ENCODE results near the gene AIF1.

AIF1 gene

GRCh38 chr6:31639043-31639442, 24.0 kb downstream of the AIF1 start:
- Histone ChIP-seq H3K4me3 (ENCODE audit: low read length) (no peak overlapping the region), H3K9ac (ENCODE audit: low read length) (no peak overlapping the region), H3K4me1 (ENCODE audit: control insufficient read depth, insufficient read depth, low read length) (peaks cover 21% of the 10 kb centered on the region), H3K36me3 (ENCODE audit: control insufficient read depth, insufficient read depth, low read length, severe bottlenecking) (peaks cover 95% of the 10 kb centered on the region), H3K27me3 (replicated peaks; ENCODE audit: control insufficient read depth, insufficient read depth, low read length) (no peaks in the 10 kb centered on the region), H3K9me3 (ENCODE audit: control insufficient read depth, low read length) (no peaks in the 10 kb centered on the region)
- DNase-seq (ENCODE audit: low read depth), result no peak

DNA sequence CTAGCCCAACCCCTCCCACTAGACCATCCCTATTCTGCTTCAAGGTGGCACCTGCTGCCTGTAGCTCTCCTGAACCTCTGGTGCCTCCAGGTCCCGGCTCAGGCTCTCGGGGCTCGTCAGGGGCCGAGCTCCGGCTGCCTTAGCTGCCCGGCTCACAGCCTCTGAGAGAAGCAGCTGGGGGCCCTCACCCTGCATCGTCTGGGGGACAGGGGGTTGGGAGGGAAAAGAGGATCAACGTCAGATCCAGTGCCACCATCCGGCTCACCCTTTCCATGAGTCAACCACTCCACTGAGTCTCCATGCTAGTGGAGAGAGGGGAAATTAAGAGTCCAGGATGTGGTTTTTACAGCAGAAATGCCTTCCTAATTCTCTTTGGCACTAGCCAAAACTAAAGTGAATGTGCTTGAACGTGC, 24.4 kb downstream of the AIF1 start:
- Histone ChIP-seq H3K9ac (ENCODE audit: low read length) (no peak overlapping the region), H3K4me1 (ENCODE audit: control insufficient read depth, insufficient read depth, low read length) (peaks cover 18% of the 10 kb centered on the region), H3K9me3 (ENCODE audit: control insufficient read depth, low read length) (no peaks in the 10 kb centered on the region), H3K36me3 (ENCODE audit: control insufficient read depth, insufficient read depth, low read length, severe bottlenecking) (peaks cover 95% of the 10 kb centered on the region), H3K4me3 (ENCODE audit: low read length) (no peak overlapping the region), H3K27me3 (replicated peaks; ENCODE audit: control insufficient read depth, insufficient read depth, low read length) (no peaks in the 10 kb centered on the region)
- DNase-seq (ENCODE audit: low read depth), result peak; percentile 23

GRCh38 chr6:31640612-31641011, 25.6 kb downstream of the AIF1 start:
- Histone ChIP-seq H3K9ac (ENCODE audit: low read length) (no peak overlapping the region), H3K9me3 (ENCODE audit: control insufficient read depth, low read length) (no peaks in the 10 kb centered on the region), H3K27me3 (replicated peaks; ENCODE audit: control insufficient read depth, insufficient read depth, low read length) (no peaks in the 10 kb centered on the region), H3K4me1 (ENCODE audit: control insufficient read depth, insufficient read depth, low read length) (peaks cover 13% of the 10 kb centered on the region), H3K36me3 (ENCODE audit: control insufficient read depth, insufficient read depth, low read length, severe bottlenecking) (peaks cover 95% of the 10 kb centered on the region), H3K4me3 (ENCODE audit: low read length) (no peak overlapping the region)
- DNase-seq (ENCODE audit: low read depth), result no peak

DNA sequence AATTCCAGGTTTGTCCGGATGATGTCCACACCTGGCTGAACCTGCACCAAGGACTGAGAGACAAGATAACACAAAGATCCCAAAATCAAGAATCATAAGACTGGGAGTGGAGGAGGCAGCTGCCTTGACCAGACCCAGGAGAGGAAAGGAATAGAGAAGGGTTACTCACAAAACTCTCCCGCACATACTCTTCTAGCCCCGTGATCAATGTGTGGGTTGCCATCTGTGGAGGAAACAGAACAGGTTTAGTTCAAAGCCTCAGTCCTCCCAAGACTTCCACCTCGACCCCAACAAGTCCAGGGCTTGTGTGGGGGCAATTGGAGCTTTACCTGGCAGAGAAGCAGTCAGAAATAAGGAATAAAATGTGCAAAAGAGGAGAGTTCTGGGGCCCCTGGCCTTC, 26.3 kb downstream of the AIF1 start:
- no peaks in the 10 kb centered on the region for H3K9me3 ChIP-seq (ENCODE audit: control insufficient read depth, low read length)
- no peak overlapping the region for H3K9ac ChIP-seq (ENCODE audit: low read length)
- no peak overlapping the region for H3K4me3 ChIP-seq (ENCODE audit: low read length)
- H3K36me3 ChIP-seq (ENCODE audit: control insufficient read depth, insufficient read depth, low read length, severe bottlenecking), result peaks cover 95% of the 10 kb centered on the region
- no peaks in the 10 kb centered on the region for H3K27me3 ChIP-seq (replicated peaks; ENCODE audit: control insufficient read depth, insufficient read depth, low read length)
- DNase-seq (ENCODE audit: low read depth), result no peak
- H3K4me1 ChIP-seq (ENCODE audit: control insufficient read depth, insufficient read depth, low read length), result peaks cover 13% of the 10 kb centered on the region

GRCh38 chr6:31642798-31643570, 27.9 kb downstream of the AIF1 start:
- Histone ChIP-seq H3K27me3 (replicated peaks; ENCODE audit: control insufficient read depth, insufficient read depth, low read length) (no peaks in the 10 kb centered on the region), H3K4me1 (ENCODE audit: control insufficient read depth, insufficient read depth, low read length) (peaks cover 13% of the 10 kb centered on the region), H3K9ac (ENCODE audit: low read length) (no peak overlapping the region), H3K36me3 (ENCODE audit: control insufficient read depth, insufficient read depth, low read length, severe bottlenecking) (peaks cover 93% of the 10 kb centered on the region), H3K9me3 (ENCODE audit: control insufficient read depth, low read length) (no peaks in the 10 kb centered on the region), H3K4me3 (ENCODE audit: low read length) (no peak overlapping the region)
- DNase-seq (ENCODE audit: low read depth), result no peak

- Histone ChIP-seq H3K27me3 (replicated peaks; ENCODE audit: control insufficient read depth, insufficient read depth, low read length) (no peaks in the 10 kb centered on the region), H3K4me3 (ENCODE audit: low read length) (no peak overlapping the region), H3K9me3 (ENCODE audit: control insufficient read depth, low read length) (no peaks in the 10 kb centered on the region), H3K4me1 (ENCODE audit: control insufficient read depth, insufficient read depth, low read length) (peaks cover 12% of the 10 kb centered on the region), H3K36me3 (ENCODE audit: control insufficient read depth, insufficient read depth, low read length, severe bottlenecking) (peaks cover 93% of the 10 kb centered on the region), H3K9ac (ENCODE audit: low read length) (no peak overlapping the region)
- DNase-seq (ENCODE audit: low read depth), result no peak
Observed at GRCh38 chr6:31643818-31644454, 28.9 kb downstream of the AIF1 start.

DNA sequence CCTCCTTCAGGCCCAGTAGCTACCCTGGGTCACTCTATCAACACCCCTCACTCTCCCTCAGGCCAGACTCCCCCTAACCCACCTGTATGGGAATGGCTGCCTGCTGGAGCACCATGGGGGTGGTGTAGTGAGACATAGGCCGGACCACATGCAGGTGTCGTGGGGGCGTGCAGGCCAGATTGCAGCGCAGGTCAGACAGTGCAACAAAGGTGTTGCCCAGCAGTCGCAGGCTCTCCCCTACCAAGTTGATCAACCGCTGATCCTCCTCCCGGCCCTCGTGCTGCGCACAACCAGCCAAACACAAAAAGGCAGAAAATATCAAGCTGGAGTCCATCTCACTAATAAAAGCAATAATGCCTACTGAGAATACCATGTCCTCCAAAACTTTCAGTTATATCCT, 30.3 kb downstream of the AIF1 start:
- H3K36me3 ChIP-seq (ENCODE audit: control insufficient read depth, insufficient read depth, low read length, severe bottlenecking), result peaks cover 86% of the 10 kb centered on the region
- H3K9me3 ChIP-seq (ENCODE audit: control insufficient read depth, low read length), result no peaks in the 10 kb centered on the region
- H3K4me1 ChIP-seq (ENCODE audit: control insufficient read depth, insufficient read depth, low read length), result no peaks in the 10 kb centered on the region
- no peak overlapping the region for H3K4me3 ChIP-seq (ENCODE audit: low read length)
- H3K27me3 ChIP-seq (replicated peaks; ENCODE audit: control insufficient read depth, insufficient read depth, low read length), result no peaks in the 10 kb centered on the region
- no peak overlapping the region for H3K9ac ChIP-seq (ENCODE audit: low read length)
- no peak for DNase-seq (ENCODE audit: low read depth)

DNA sequence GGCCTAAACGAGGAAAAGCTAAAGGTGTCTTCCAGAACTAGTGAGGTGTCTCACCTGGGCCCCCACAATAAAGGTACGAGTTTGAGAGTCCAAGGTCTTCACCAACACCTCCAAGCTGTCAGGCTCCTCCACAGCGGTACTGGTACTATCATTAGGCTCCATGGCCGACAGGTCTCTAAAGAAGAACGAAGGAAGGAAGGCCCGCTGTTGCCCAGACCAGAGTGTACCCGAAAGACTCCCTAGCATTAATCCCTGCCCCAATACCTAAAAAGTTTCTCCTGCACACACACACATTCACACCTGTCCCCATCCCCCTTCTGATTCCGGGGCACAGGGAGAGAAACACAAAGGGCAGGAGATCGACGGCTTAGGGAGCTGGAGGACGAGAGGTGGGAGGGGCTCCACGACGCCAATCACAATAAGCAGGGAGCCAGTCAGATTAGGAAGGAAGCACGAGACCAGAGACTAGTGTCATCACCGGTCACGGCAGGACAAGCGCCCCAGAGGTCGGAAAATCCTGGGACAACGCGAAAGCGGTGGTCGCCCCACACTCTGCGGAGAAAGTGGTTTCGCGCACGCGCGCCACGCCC, 36.7 kb downstream of the AIF1 start:
- peaks cover 31% of the 10 kb centered on the region for H3K36me3 ChIP-seq (ENCODE audit: control insufficient read depth, insufficient read depth, low read length, severe bottlenecking)
- peak; percentile 86 for DNase-seq (ENCODE audit: low read depth)
- peak overlapping the region; percentile 90 for H3K4me3 ChIP-seq (ENCODE audit: low read length)
- H3K9me3 ChIP-seq (ENCODE audit: control insufficient read depth, low read length), result no peaks in the 10 kb centered on the region
- no peaks in the 10 kb centered on the region for H3K27me3 ChIP-seq (replicated peaks; ENCODE audit: control insufficient read depth, insufficient read depth, low read length)
- peak overlapping the region; percentile 88 for H3K9ac ChIP-seq (ENCODE audit: low read length)
- H3K4me1 ChIP-seq (ENCODE audit: control insufficient read depth, insufficient read depth, low read length), result peaks cover 14% of the 10 kb centered on the region

- DNase-seq (ENCODE audit: low read depth), result peak; percentile 96
- Histone ChIP-seq H3K4me3 (ENCODE audit: low read length) (peak overlapping the region; percentile 90), H3K9ac (ENCODE audit: low read length) (peak overlapping the region; percentile 88), H3K27me3 (replicated peaks; ENCODE audit: control insufficient read depth, insufficient read depth, low read length) (no peaks in the 10 kb centered on the region), H3K36me3 (ENCODE audit: control insufficient read depth, insufficient read depth, low read length, severe bottlenecking) (peaks cover 25% of the 10 kb centered on the region), H3K4me1 (ENCODE audit: control insufficient read depth, insufficient read depth, low read length) (peaks cover 16% of the 10 kb centered on the region), H3K9me3 (ENCODE audit: control insufficient read depth, low read length) (no peaks in the 10 kb centered on the region)
Observed at GRCh38 chr6:31652925-31653724, 38.1 kb downstream of the AIF1 start.

DNA sequence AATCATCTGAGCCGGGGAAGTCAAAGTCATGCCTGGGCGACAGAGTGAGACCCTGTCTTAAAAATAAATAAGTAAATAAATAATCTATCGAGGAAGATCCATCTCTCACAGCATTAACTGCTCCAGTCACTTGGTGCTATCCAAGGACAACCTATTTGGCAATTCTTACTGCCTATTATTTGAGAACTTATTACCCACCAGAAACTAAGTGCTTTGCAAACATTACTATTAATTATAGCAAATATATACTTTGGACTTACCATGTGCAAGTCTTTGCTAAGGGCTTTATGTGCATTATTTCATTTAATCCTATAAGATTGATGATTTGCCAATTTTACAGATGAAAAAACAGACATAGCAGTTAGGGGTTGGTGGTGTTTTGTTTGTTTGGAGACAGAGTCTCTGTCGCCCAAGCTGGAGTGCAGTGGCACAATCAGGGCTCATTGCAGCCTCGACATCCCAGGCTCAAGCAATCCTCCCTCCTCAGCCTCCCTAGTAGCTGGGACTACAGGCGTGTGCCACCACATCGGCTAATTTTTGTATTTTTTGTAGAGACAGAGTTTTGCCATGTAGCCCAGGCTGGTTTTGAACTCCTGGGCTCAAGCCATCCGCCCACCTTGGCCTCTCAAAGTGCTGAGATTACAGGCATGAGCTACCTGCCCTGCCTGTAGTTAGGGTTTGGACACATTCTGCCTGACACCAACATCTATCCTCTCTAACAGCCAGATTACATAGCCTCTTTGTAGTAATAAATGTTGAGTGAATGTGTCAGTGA, 39.7 kb downstream of the AIF1 start:
- H3K4me3 ChIP-seq (ENCODE audit: low read length), result no peak overlapping the region
- H3K9me3 ChIP-seq (ENCODE audit: control insufficient read depth, low read length), result no peaks in the 10 kb centered on the region
- no peak overlapping the region for H3K9ac ChIP-seq (ENCODE audit: low read length)
- peaks cover 31% of the 10 kb centered on the region for H3K4me1 ChIP-seq (ENCODE audit: control insufficient read depth, insufficient read depth, low read length)
- no peak for DNase-seq (ENCODE audit: low read depth)
- peaks cover 10% of the 10 kb centered on the region for H3K36me3 ChIP-seq (ENCODE audit: control insufficient read depth, insufficient read depth, low read length, severe bottlenecking)
- H3K27me3 ChIP-seq (replicated peaks; ENCODE audit: control insufficient read depth, insufficient read depth, low read length), result no peaks in the 10 kb centered on the region
